Endodermal cell (in vitro differentiated cells): ENCODE measurements around the gene SLC25A11. TPM values are rescaled to one million over a fixed set of nuclear protein-coding genes. Genes with fewer than 3 reads are reported as not detected.

Experiments used
- DNase-seq: peaks from one replicate; pipeline ENCODE4 v3.0.0-alpha.2; 2017
- H3K27ac ChIP-seq: 2 replicates; pipeline ENCODE4 v1.5.1; 2013; ENCODE audit warnings: mild to moderate bottlenecking, low read depth, low read length, moderate library complexity
- H3K27me3 ChIP-seq: 2 replicates; pipeline ENCODE4 v1.6.1; 2013; ENCODE audit warnings: mild to moderate bottlenecking, low read length, moderate library complexity; ENCODE audit not compliant: insufficient read depth, control insufficient read depth, poor library complexity, severe bottlenecking
- H3K36me3 ChIP-seq: 2 replicates; pipeline ENCODE4 v1.7.0; 2013; ENCODE audit warnings: mild to moderate bottlenecking, low read length, moderate library complexity; ENCODE audit not compliant: control insufficient read depth, insufficient read depth
- H3K4me1 ChIP-seq: one replicate; pipeline ENCODE4 v1.7.0; 2013; ENCODE audit warnings: low read length; ENCODE audit not compliant: control insufficient read depth, insufficient read depth
- H3K4me3 ChIP-seq: 2 replicates; pipeline ENCODE4 v1.5.1; 2013; ENCODE audit warnings: mild to moderate bottlenecking, low read length, moderate library complexity
- H3K9ac ChIP-seq: 2 replicates; pipeline ENCODE4 v1.6.1; 2013; ENCODE audit warnings: mild to moderate bottlenecking, low read length, moderate library complexity; ENCODE audit not compliant: poor library complexity, severe bottlenecking; ENCODE audit errors: extremely low read depth
- H3K9me3 ChIP-seq: 2 replicates; pipeline ENCODE4 v1.6.1; 2013; ENCODE audit warnings: mild to moderate bottlenecking, low read length, moderate library complexity; ENCODE audit not compliant: control insufficient read depth
- H3K27ac Mint-ChIP-seq: 2 replicates; pipeline ENCODE4 v1.8.0; 2020; ENCODE audit warnings: mixed read lengths
- H3K27me3 Mint-ChIP-seq: 2 replicates; pipeline ENCODE4 v1.8.0; 2021; ENCODE audit warnings: mild to moderate bottlenecking, mixed read lengths; ENCODE audit not compliant: insufficient read depth
- H3K36me3 Mint-ChIP-seq: 2 replicates; pipeline ENCODE4 v1.8.0; 2020; ENCODE audit warnings: low read depth, mixed read lengths
- H3K4me1 Mint-ChIP-seq: 2 replicates; pipeline ENCODE4 v1.8.0; 2020; ENCODE audit warnings: mixed read lengths
- H3K4me3 Mint-ChIP-seq: 2 replicates; pipeline ENCODE4 v1.8.0; 2020; ENCODE audit warnings: mild to moderate bottlenecking, moderate library complexity, mixed read lengths
- H3K9me3 Mint-ChIP-seq: 2 replicates; pipeline ENCODE4 v1.8.0; 2020; ENCODE audit warnings: mild to moderate bottlenecking, mixed read lengths
- WGBS, 2 experiments: methylation state at CpG; one replicate each; pipeline versions ENCODE4 v1.1.5 to v1.1.7; 2013; ENCODE audit warnings: missing lambda C conversion rate in 2 of 2, mixed read lengths in 1 of 2; ENCODE audit not compliant: insufficient coverage in 1 of 2, insufficient read length in 1 of 2; 5-methylcytosine and 5-hydroxymethylcytosine counted together
- total RNA-seq, 2 donors: library from RNA; stranded (reverse); fragmentation: NEBNext Ultra II Directional in 1 of 2; extraction: Animal tissue kit (Norgen Biotek cat#: 25700) in 1 of 2; gene quantifications; 2 replicates in 1 of 2; 3 replicates in 1 of 2; pipeline ENCODE4 v1.2.1, GENCODE V29; 2021
- TF ChIP-seq, protein P1 (sequence below): fragments of 200-600 bp; sonication (generic); conservative IDR thresholded peaks from 2 replicates; pipeline ENCODE4 v1.5.0; 2021; ENCODE audit warnings: antibody characterized with exemption, mild to moderate bottlenecking

The SLC25A11 gene
- total RNA-seq, 2 donors from 2014 or later: 59.9 to 76.9 TPM

DNA sequence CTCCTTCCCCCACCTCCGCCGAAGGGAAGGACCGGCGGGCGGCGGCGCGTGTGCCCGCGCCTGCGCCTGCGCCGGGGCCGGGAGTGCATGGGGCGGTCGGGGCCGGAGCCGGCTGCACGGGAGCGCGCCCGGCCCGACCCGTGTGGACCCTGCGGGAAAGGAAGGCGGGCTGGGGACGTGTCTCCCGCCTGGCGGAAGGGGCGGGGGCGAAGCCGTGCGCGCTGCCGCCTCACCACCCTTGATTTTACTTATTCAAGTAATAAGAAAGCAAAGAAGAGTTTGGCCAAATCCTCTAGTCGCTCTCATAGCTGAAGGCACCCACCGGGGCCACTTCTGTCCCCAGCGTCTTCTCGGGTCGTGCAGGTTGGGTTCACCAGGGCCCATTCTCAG, 9.1 kb upstream of the SLC25A11 start:
- Histone ChIP-seq H3K27me3 (no peaks in the 10 kb centered on the region), H3K9ac (peak overlapping the region; percentile 85), H3K27ac (peak overlapping the region; percentile 96), H3K9me3 (no peaks in the 10 kb centered on the region), H3K36me3 (peaks cover 27% of the 10 kb centered on the region), H3K4me3 (peak overlapping the region; percentile 91), H3K4me1 (peaks cover 19% of the 10 kb centered on the region)
- DNase-seq: peak; percentile 96
- Mint-ChIP-seq H3K9me3 (no peaks in the 10 kb centered on the region), H3K36me3 (peaks cover 27% of the 10 kb centered on the region), H3K4me1 (peaks cover 37% of the 10 kb centered on the region), H3K4me3 (peak overlapping the region; percentile 93), H3K27ac (peak overlapping the region; percentile 98), H3K27me3 (no peaks in the 10 kb centered on the region)
- TF ChIP-seq, protein P1, sequence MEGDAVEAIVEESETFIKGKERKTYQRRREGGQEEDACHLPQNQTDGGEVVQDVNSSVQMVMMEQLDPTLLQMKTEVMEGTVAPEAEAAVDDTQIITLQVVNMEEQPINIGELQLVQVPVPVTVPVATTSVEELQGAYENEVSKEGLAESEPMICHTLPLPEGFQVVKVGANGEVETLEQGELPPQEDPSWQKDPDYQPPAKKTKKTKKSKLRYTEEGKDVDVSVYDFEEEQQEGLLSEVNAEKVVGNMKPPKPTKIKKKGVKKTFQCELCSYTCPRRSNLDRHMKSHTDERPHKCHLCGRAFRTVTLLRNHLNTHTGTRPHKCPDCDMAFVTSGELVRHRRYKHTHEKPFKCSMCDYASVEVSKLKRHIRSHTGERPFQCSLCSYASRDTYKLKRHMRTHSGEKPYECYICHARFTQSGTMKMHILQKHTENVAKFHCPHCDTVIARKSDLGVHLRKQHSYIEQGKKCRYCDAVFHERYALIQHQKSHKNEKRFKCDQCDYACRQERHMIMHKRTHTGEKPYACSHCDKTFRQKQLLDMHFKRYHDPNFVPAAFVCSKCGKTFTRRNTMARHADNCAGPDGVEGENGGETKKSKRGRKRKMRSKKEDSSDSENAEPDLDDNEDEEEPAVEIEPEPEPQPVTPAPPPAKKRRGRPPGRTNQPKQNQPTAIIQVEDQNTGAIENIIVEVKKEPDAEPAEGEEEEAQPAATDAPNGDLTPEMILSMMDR: no peak
- 0% methylated on average over 8 to 34 of the region's 40 CpGs for WGBS, 2 experiments

DNA sequence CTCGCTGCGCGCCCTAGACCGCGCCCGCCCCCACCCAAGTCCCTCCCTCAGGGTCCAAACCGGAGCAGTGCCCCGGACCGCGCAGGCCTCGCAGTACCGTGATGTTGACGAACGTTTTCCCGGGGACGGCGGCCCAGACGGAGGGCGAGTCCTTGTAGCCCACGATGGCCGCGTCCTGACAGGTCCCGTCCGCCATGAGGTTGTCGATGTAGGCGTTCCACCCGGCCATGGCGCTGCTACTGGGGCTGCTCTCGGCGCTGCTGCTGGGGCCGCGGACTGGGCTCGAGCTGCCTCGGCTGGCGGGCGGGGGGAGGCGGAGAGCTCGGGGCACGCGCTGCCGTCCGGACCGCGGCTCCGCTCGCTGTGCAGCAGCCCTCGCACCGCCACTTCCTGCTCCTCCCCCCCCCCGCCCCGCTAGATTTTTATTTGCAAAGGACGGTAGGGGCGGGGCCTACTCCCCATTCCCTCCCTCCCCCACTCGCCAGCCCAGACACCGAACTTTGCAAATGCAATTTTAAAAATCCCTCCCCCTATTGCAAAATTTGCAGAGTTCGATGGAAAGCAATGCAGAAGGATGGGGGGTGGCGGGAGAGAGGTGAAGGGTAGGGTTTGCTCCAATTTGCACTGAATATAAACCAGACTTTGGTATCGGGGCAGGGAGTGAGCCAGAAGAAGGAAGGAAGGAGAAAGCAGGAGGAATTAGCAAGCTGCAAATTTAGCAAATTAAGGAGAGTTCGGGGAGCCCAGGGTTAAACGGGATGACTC, 8.5 kb upstream of the SLC25A11 start, which contains the start of gene PFN1:
Gene PFN1, minus strand, starts transcription at position 365 of the 765 bp plus-strand sequence. Its CDS starts 136 bp downstream, at position 229.
- H3K4me3 ChIP-seq: peak within 1 kb of the TSS; percentile 91
- Mint-ChIP-seq H3K36me3 (peaks cover 31% of the 10 kb centered on the region), H3K9me3 (no peaks in the 10 kb centered on the region), H3K4me1 (peaks cover 37% of the 10 kb centered on the region), H3K27me3 (no peaks in the 10 kb centered on the region), H3K27ac (peak within 1 kb of the TSS; percentile 98), H3K4me3 (peak within 1 kb of the TSS; percentile 93)
- 0% methylated on average over 5 to 55 of the region's 59 CpGs for WGBS, 2 experiments
- H3K27ac ChIP-seq: peak within 1 kb of the TSS; percentile 96
- peak; percentile 96 for DNase-seq
- TF ChIP-seq, protein P1: no peak
- peaks cover 31% of the 10 kb centered on the region for H3K36me3 ChIP-seq
- no peaks in the 10 kb centered on the region for H3K27me3 ChIP-seq
- H3K4me1 ChIP-seq: peaks cover 19% of the 10 kb centered on the region
- H3K9ac ChIP-seq: peak within 1 kb of the TSS; percentile 85
- no peaks in the 10 kb centered on the region for H3K9me3 ChIP-seq

DNA sequence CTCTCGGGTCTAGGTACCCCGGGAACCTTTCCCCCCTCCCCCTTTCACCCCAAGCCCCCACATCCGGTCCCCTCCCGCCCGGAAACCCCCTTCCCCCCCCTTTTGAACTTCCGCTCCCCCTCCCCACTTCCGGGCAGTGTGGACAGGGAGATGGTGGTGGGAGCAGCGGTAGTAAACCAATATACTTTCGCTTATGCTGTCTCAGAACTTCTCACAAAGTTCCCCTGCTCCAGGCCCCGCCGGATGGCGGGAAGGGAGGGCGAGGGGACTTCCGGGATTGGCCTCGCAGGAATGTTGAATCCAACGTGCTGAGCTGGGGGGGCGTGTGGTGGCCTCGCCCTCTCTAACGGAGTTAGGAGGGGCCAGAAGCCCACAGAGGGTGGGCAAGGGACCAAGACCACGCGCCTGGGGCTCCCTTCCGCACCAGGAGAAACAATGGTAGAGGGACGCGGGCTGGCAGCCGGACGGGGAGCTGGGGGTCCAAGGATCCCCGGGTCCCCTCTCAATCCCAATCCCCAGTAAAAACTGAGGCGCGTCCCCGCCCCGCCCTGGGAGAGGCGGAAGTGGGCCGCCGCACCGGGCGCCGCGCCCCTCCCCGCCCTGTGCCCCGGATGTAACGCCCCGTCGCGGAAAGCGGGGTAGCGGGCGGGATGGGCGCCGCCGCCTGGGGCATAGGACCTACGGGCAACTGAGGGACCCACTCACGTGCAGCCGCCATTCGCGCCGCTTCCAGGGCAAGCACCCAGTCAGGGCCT, 7.7 kb upstream of the SLC25A11 start:
- peaks cover 37% of the 10 kb centered on the region for H3K4me1 Mint-ChIP-seq
- Histone ChIP-seq H3K4me1 (peaks cover 19% of the 10 kb centered on the region), H3K27me3 (no peaks in the 10 kb centered on the region), H3K27ac (peak overlapping the region; percentile 96), H3K36me3 (peaks cover 39% of the 10 kb centered on the region), H3K4me3 (peak overlapping the region; percentile 91), H3K9me3 (no peaks in the 10 kb centered on the region), H3K9ac (peak overlapping the region; percentile 85)
- peak; percentile 85 for DNase-seq
- H3K9me3 Mint-ChIP-seq: no peaks in the 10 kb centered on the region
- peak overlapping the region; percentile 94 for H3K27ac Mint-ChIP-seq
- H3K36me3 Mint-ChIP-seq: peaks cover 36% of the 10 kb centered on the region
- H3K4me3 Mint-ChIP-seq: peak overlapping the region; percentile 93
- WGBS, 2 experiments: 0% methylated on average over 2 to 49 of the region's 56 CpGs
- TF ChIP-seq, protein P1: no peak
- no peaks in the 10 kb centered on the region for H3K27me3 Mint-ChIP-seq
